ENCODE measurements around the gene STK25.
"Not testable (repeated sequence)": the region's sequence is repeated elsewhere in the genome, so short reads cannot be mapped to it uniquely, and the experiment has no call there.

STK25 gene

GRCh38 chr2:241461693-241462677 lies 46.4 kb downstream of the STK25 start:
- no peak for DNase-seq

GRCh38 chr2:241460631-241461030 lies 47.8 kb downstream of the STK25 start:
- no peak for DNase-seq

GRCh38 chr2:241459520-241459919 lies 48.9 kb downstream of the STK25 start:
- DNase-seq, result no peak

- DNase-seq, result no peak
Measured at GRCh38 chr2:241458687-241459086, 49.7 kb downstream of the STK25 start.

- no peak for DNase-seq
Measured at GRCh38 chr2:241456546-241456945, 51.8 kb downstream of the STK25 start.

GRCh38 chr2:241454837-241455485 lies 53.4 kb downstream of the STK25 start:
- no peak for DNase-seq

GRCh38 chr2:241453919-241454318 lies 54.5 kb downstream of the STK25 start:
- DNase-seq, result not testable (repeated sequence)

GRCh38 chr2:241451840-241452506 lies 56.4 kb downstream of the STK25 start:
- no peak for DNase-seq

GRCh38 chr2:241450092-241450491 lies 58.3 kb downstream of the STK25 start:
- DNase-seq, result not testable (repeated sequence)

- DNase-seq, result no peak
Measured at GRCh38 chr2:241445426-241445825, 63.0 kb downstream of the STK25 start.

- peak; percentile 46 for DNase-seq
Measured at GRCh38 chr2:241443486-241444223, 64.7 kb downstream of the STK25 start.
